Adrenal gland (tissue), 12 donors: ENCODE measurements around the gene SMPD2. TPM values are rescaled to one million over a fixed set of nuclear protein-coding genes. Genes with fewer than 3 reads are reported as not detected.

ENCODE experiments used
- DNase-seq, 7 donors: peaks; one replicate each; pipeline ENCODE4 v3.0.0-alpha.2; 2019 to 2020
- H3K27ac ChIP-seq, 5 donors: fragments of 200-600 bp; sonication (generic) in 4 of 5; 1 replicate in 3 of 5; 2 replicates in 2 of 5; pipeline versions ENCODE4 v1.5.1 to v1.8.0; 2016 to 2020; ENCODE audit warnings: mild to moderate bottlenecking in 1 of 5
- H3K27me3 ChIP-seq: fragments of 200-600 bp; 2 replicates; pipeline ENCODE4 v1.8.0; 2021
- H3K36me3 ChIP-seq, 2 donors: fragments of 200-600 bp; replicated peaks in 1 of 2; 1 replicate in 1 of 2; 2 replicates in 1 of 2; pipeline versions ENCODE4 v1.5.1 to v1.8.0; 2018 to 2022
- H3K4me1 ChIP-seq, 2 donors: fragments of 200-600 bp; replicated peaks in 1 of 2; 1 replicate in 1 of 2; 2 replicates in 1 of 2; pipeline versions ENCODE4 v1.5.1 to v1.8.0; 2018 to 2021
- H3K4me3 ChIP-seq, 4 donors: fragments of 200-600 bp; sonication (generic) in 3 of 4; one replicate each; pipeline ENCODE4 v1.5.1; 2016 to 2018
- H3K9me3 ChIP-seq, 3 donors: fragments of 200-600 bp; sonication (generic) in 1 of 3; replicated peaks in 1 of 3; 1 replicate in 2 of 3; 2 replicates in 1 of 3; pipeline versions ENCODE4 v1.5.1 to v1.8.0; 2016 to 2021
- POLR2A ChIP-seq, 2 donors: fragments of 450-650 bp; IDR thresholded peaks; one replicate each; pipeline ENCODE4 v1.6.1; 2017; ENCODE audit warnings: antibody characterized with exemption in 2 of 2, mild to moderate bottlenecking in 2 of 2, moderate library complexity in 1 of 2
- WGBS, 4 donors: extraction: QIAGEN DNeasy Blood & Tissue Kit in 2 of 4; methylation state at CpG; one replicate each; pipeline versions ENCODE4 v1.1.5 to v1.1.7; 2013 to 2017; 5-methylcytosine and 5-hydroxymethylcytosine counted together
- intact Hi-C, 2 donors: fragments of 100-400 bp; cut with DNase I; formaldehyde crosslinking; loops; one replicate each; pipeline versions ENCODE4 v1.14.1 to v1.15.0; 2022 to 2023
- polyA plus RNA-seq, 3 donors: library from polyadenylated mRNA; stranded (reverse); fragments of 200-250 nt in 2 of 3; fragments of 350-450 nt in 1 of 3; fragmentation: Illumina TruSeq in 1 of 3; extraction: RNeasy Lipid Tissue Mini Kit (QIAGEN cat#74804) in 1 of 3; gene quantifications; one replicate each; pipeline ENCODE4 v1.2.3, GENCODE V29; 2013 to 2014
- total RNA-seq, 9 donors: library from RNA; depleted of rRNA in 4 of 9; stranded (reverse); fragments of >200 nt in 4 of 9; fragments of 120-200 nt in 1 of 9; fragmentation: NEBNext Ultra II Directional in 1 of 9; extraction: Animal tissue kit (Norgen Biotek cat#: 25700) in 1 of 9; gene quantifications; one replicate each; pipeline versions ENCODE4 v1.1.0 to v1.2.4, GENCODE V29; 2013 to 2023
- TF ChIP-seq, protein P1 (sequence below), 6 experiments: fragments of 450-650 bp in 4 of 6; fragments of 200-600 bp in 2 of 6; sonication (generic) in 1 of 6; IDR thresholded peaks; 1 replicate in 5 of 6; 2 replicates in 1 of 6; pipeline versions ENCODE4 v1.5.1 to v1.8.0; 2016 to 2021; ENCODE audit warnings: antibody characterized with exemption in 6 of 6, mild to moderate bottlenecking in 2 of 6, moderate library complexity in 1 of 6
- donor health status: healthy with polysubstance abuse.
- donor health status: Bipolar disorder and iron deficiency.
- donor health status: DM: yes; HTN: yes; CAD: no.
- donor health status: DM: no; HTN: no; CAD: no.
- donor health status: DM: no; HTN: no; CAD: no.
- donor health status: DM: yes; HTN: yes; CAD: no.

The SMPD2 gene
- total and polyA plus RNA-seq, 12 donors = 3.2 to 17.5 (median 10.4) TPM

DNA sequence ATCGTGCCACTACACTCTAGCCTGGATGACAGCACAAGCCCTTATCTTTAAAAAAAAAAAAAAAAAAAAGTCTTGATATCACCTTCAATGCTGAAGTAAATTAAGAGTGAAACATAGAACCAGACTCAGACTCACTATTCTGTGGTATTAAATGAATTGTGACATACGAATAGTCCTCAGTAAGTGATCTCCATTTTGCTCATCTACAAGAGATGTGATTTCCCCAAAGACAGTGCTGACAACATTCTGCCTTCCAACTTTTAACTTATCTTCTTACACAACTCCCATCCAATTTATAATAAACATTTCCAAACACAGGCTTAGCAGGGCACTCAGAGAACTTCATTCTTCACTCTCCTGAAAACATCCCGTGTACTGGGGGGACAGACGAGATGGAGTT is 34.5 kb downstream of the SMPD2 start:
- no peaks in the 10 kb centered on the region for H3K9me3 ChIP-seq
- no peaks in the 10 kb centered on the region for H3K27me3 ChIP-seq
- peaks cover 0 to 56% of the 10 kb centered on the region in 2 donors for H3K36me3 ChIP-seq
- DNase-seq = no peak
- WGBS, 4 donors = 81 to 88% (median 83%) methylated on average over 4 of the region's 4 CpGs
- H3K4me3 ChIP-seq = no peak overlapping the region
- no peak overlapping the region for H3K27ac ChIP-seq
- TF ChIP-seq POLR2A (IDR thresholded peaks at IDR 0.05) = no peak
- TF ChIP-seq, protein P1, sequence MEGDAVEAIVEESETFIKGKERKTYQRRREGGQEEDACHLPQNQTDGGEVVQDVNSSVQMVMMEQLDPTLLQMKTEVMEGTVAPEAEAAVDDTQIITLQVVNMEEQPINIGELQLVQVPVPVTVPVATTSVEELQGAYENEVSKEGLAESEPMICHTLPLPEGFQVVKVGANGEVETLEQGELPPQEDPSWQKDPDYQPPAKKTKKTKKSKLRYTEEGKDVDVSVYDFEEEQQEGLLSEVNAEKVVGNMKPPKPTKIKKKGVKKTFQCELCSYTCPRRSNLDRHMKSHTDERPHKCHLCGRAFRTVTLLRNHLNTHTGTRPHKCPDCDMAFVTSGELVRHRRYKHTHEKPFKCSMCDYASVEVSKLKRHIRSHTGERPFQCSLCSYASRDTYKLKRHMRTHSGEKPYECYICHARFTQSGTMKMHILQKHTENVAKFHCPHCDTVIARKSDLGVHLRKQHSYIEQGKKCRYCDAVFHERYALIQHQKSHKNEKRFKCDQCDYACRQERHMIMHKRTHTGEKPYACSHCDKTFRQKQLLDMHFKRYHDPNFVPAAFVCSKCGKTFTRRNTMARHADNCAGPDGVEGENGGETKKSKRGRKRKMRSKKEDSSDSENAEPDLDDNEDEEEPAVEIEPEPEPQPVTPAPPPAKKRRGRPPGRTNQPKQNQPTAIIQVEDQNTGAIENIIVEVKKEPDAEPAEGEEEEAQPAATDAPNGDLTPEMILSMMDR (IDR thresholded peaks at IDR 0.05) = no peak
- H3K4me1 ChIP-seq = peaks cover 6 to 25% of the 10 kb centered on the region in 2 donors
- intact Hi-C loops = no loop called here

- intact Hi-C loops = no loop called here
- DNase-seq = no peak
- Histone ChIP-seq H3K27me3 (no peaks in the 10 kb centered on the region), H3K4me1 (peaks cover 6 to 31% of the 10 kb centered on the region in 2 donors), H3K36me3 (peaks cover 0 to 51% of the 10 kb centered on the region in 2 donors), H3K27ac (no peak overlapping the region), H3K4me3 (no peak overlapping the region), H3K9me3 (no peaks in the 10 kb centered on the region)
- TF ChIP-seq, protein P1 (IDR thresholded peaks at IDR 0.05) = no peak
- TF ChIP-seq POLR2A (IDR thresholded peaks at IDR 0.05) = no peak
- 69 to 84% (median 74%) methylated on average over 2 of the region's 2 CpGs for WGBS, 4 donors
Observed at GRCh38 chr6:109475625-109476024, 35.1 kb downstream of the SMPD2 start.

- DNase-seq = no peak
- no peak overlapping the region for H3K27ac ChIP-seq
- intact Hi-C loops = no loop called here
- H3K4me3 ChIP-seq = no peak overlapping the region
- peaks cover 8 to 47% of the 10 kb centered on the region in 2 donors for H3K4me1 ChIP-seq
- WGBS, 4 donors = 92 to 99% (median 97%) methylated on average over 2 of the region's 2 CpGs
- TF ChIP-seq, protein P1 (IDR thresholded peaks at IDR 0.05) = no peak
- no peak for TF ChIP-seq POLR2A (IDR thresholded peaks at IDR 0.05)
- peaks cover 0 to 43% of the 10 kb centered on the region in 2 donors for H3K36me3 ChIP-seq
- H3K27me3 ChIP-seq = no peaks in the 10 kb centered on the region
- H3K9me3 ChIP-seq = no peaks in the 10 kb centered on the region
Observed at GRCh38 chr6:109477184-109477583, 36.7 kb downstream of the SMPD2 start.

- peaks cover 12 to 50% of the 10 kb centered on the region in 2 donors for H3K4me1 ChIP-seq
- intact Hi-C loops = no loop called here
Observed at GRCh38 chr6:109477725-109478124, 37.2 kb downstream of the SMPD2 start.

More at GRCh38 chr6:109477725-109478124, 37.2 kb downstream of the SMPD2 start:
- Histone ChIP-seq H3K9me3 (no peaks in the 10 kb centered on the region), H3K27ac (no peak overlapping the region), H3K27me3 (no peaks in the 10 kb centered on the region), H3K4me3 (no peak overlapping the region), H3K36me3 (peaks cover 0 to 37% of the 10 kb centered on the region in 2 donors)
- WGBS, 4 donors = 76 to 88% (median 80%) methylated on average over 2 of the region's 2 CpGs
- no peak for DNase-seq
- TF ChIP-seq, protein P1 (IDR thresholded peaks at IDR 0.05) = no peak
- no peak for TF ChIP-seq POLR2A (IDR thresholded peaks at IDR 0.05)
